ENCODE measurements around the gene XRN1.

DNA sequence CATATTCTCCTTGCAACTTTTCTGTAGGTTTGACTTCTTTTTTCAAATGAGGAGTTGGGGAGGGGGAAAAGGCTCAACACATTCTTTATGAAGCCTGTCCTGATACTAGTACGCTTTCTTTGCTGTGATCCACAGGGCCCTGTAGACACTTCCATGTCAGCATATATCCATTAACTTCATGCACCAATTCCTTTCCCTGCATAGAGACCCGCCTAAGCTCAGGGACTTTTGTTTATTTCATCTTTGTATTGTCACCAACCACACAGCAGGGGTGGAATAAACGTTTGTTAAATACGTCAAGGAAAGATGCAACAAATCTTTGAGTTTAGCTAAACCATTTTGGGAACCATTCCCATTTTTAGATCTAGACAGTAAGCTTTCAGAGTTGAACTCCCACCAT, 179.4 kb downstream of the XRN1 start:
- TF ChIP-seq POLR2A (IDR thresholded peaks at IDR 0.05; ENCODE audit: low read depth, low read length) (no peak), BHLHE40 (IDR thresholded peaks at IDR 0.05; ENCODE audit: borderline replicate concordance in 1 of 2, low read depth in 2 of 2, low read length in 1 of 2) (no peak), ZNF384 (IDR thresholded peaks at IDR 0.05; ENCODE audit: borderline replicate concordance, low read depth, low read length) (no peak), MYC (IDR thresholded peaks at IDR 0.05; ENCODE audit: insufficient read depth, insufficient read length, insufficient replicate concordance, low read length, severe bottlenecking) (no peak), EP300 (IDR thresholded peaks at IDR 0.05; ENCODE audit: borderline replicate concordance in 1 of 2, control insufficient read depth in 1 of 2, low read depth in 2 of 2, low read length in 2 of 2) (no peak), RFX5 (IDR thresholded peaks at IDR 0.05; ENCODE audit: low read depth, low read length) (no peak), MTA3 (IDR thresholded peaks at IDR 0.05; ENCODE audit: borderline replicate concordance, low read length) (no peak), ETV6 (conservative IDR thresholded peaks at IDR 0.05 in 1 of 2, IDR thresholded peaks at IDR 0.05 in 1 of 2; ENCODE audit: borderline replicate concordance in 1 of 2, low read depth in 1 of 2) (no peak), POLR2AphosphoS5 (IDR thresholded peaks at IDR 0.05; ENCODE audit: low read length) (no peak)
- TF ChIP-seq, protein P1, sequence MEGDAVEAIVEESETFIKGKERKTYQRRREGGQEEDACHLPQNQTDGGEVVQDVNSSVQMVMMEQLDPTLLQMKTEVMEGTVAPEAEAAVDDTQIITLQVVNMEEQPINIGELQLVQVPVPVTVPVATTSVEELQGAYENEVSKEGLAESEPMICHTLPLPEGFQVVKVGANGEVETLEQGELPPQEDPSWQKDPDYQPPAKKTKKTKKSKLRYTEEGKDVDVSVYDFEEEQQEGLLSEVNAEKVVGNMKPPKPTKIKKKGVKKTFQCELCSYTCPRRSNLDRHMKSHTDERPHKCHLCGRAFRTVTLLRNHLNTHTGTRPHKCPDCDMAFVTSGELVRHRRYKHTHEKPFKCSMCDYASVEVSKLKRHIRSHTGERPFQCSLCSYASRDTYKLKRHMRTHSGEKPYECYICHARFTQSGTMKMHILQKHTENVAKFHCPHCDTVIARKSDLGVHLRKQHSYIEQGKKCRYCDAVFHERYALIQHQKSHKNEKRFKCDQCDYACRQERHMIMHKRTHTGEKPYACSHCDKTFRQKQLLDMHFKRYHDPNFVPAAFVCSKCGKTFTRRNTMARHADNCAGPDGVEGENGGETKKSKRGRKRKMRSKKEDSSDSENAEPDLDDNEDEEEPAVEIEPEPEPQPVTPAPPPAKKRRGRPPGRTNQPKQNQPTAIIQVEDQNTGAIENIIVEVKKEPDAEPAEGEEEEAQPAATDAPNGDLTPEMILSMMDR (IDR thresholded peaks at IDR 0.05 in 2 of 3, conservative IDR thresholded peaks at IDR 0.05 in 1 of 3; ENCODE audit: control insufficient read depth in 2 of 3, extremely low read depth in 1 of 3, insufficient read depth in 1 of 3, low read depth in 3 of 3, low read length in 3 of 3), result no peak
- TF ChIP-seq, protein P2, sequence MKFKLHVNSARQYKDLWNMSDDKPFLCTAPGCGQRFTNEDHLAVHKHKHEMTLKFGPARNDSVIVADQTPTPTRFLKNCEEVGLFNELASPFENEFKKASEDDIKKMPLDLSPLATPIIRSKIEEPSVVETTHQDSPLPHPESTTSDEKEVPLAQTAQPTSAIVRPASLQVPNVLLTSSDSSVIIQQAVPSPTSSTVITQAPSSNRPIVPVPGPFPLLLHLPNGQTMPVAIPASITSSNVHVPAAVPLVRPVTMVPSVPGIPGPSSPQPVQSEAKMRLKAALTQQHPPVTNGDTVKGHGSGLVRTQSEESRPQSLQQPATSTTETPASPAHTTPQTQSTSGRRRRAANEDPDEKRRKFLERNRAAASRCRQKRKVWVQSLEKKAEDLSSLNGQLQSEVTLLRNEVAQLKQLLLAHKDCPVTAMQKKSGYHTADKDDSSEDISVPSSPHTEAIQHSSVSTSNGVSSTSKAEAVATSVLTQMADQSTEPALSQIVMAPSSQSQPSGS (IDR thresholded peaks at IDR 0.05; ENCODE audit: low read length), result no peak
